ENCODE results near the gene ZNF335.

ZNF335 gene, protein sequence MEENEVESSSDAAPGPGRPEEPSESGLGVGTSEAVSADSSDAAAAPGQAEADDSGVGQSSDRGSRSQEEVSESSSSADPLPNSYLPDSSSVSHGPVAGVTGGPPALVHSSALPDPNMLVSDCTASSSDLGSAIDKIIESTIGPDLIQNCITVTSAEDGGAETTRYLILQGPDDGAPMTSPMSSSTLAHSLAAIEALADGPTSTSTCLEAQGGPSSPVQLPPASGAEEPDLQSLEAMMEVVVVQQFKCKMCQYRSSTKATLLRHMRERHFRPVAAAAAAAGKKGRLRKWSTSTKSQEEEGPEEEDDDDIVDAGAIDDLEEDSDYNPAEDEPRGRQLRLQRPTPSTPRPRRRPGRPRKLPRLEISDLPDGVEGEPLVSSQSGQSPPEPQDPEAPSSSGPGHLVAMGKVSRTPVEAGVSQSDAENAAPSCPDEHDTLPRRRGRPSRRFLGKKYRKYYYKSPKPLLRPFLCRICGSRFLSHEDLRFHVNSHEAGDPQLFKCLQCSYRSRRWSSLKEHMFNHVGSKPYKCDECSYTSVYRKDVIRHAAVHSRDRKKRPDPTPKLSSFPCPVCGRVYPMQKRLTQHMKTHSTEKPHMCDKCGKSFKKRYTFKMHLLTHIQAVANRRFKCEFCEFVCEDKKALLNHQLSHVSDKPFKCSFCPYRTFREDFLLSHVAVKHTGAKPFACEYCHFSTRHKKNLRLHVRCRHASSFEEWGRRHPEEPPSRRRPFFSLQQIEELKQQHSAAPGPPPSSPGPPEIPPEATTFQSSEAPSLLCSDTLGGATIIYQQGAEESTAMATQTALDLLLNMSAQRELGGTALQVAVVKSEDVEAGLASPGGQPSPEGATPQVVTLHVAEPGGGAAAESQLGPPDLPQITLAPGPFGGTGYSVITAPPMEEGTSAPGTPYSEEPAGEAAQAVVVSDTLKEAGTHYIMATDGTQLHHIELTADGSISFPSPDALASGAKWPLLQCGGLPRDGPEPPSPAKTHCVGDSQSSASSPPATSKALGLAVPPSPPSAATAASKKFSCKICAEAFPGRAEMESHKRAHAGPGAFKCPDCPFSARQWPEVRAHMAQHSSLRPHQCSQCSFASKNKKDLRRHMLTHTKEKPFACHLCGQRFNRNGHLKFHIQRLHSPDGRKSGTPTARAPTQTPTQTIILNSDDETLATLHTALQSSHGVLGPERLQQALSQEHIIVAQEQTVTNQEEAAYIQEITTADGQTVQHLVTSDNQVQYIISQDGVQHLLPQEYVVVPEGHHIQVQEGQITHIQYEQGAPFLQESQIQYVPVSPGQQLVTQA (N-terminal part only)

GRCh38 chr20:45971675-45972499, at the start of gene ZNF335:
Gene ZNF335, minus strand, starts transcription at chr20:45972203. Its CDS starts 793 bp downstream, at chr20:45971410.
- DNase-seq (ENCODE audit: low spot score): peak; percentile 99

DNA sequence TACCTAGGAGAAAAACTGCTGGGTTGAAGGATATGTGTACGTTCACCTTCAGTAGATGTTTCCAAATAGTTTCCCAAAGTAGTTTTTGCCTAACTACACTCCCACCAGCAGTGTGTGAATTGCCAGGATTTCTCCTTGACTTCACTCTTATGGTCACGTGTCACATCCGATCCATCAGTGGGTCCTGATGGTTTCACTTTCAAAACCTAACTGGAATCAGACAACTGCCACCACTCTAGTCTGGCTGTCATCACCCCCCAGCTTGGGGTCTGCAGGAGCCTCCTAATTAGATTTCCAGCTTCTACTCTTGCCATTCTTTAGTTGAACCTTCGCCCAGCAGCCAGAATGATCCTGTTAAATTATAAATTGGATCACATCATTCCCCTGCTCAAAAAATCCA, 48.6 kb upstream of the ZNF335 start:
- no peak for DNase-seq (ENCODE audit: low spot score)

- DNase-seq (ENCODE audit: low spot score): no peak
Observed at GRCh38 chr20:46018611-46019010, 46.6 kb upstream of the ZNF335 start.

DNA sequence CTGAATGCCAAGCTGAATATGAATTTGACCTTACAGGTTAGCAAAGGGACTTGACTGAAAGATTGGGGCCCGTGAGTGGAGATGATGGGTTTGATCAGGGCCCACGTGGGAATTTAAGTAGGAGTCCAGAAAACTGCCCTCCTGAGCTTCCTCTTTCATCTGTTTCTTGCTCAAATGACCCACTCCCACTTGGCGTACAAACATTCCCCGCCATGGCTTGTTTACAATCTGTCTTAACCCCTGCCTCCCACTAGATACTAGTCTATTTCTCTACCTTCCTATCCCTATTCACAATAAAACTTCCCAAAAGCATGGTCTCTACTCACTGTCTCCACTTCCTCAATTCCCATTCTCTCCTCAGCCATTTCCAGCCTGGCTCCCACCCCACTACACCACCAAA, 46.1 kb upstream of the ZNF335 start:
- no peak for DNase-seq (ENCODE audit: low spot score)

GRCh38 chr20:46017272-46017671, 45.3 kb upstream of the ZNF335 start:
- DNase-seq (ENCODE audit: low spot score): no peak

GRCh38 chr20:46014517-46015396, 42.8 kb upstream of the ZNF335 start:
- DNase-seq (ENCODE audit: low spot score): no peak

GRCh38 chr20:46013829-46014516, 42.0 kb upstream of the ZNF335 start:
- DNase-seq (ENCODE audit: low spot score): peak; percentile 82

GRCh38 chr20:46013322-46013828, 41.4 kb upstream of the ZNF335 start:
- DNase-seq (ENCODE audit: low spot score): no peak

GRCh38 chr20:46012921-46013320, 40.9 kb upstream of the ZNF335 start:
- no peak for DNase-seq (ENCODE audit: low spot score)

GRCh38 chr20:46011631-46012482, 39.9 kb upstream of the ZNF335 start:
- DNase-seq (ENCODE audit: low spot score): peak; percentile 41

DNA sequence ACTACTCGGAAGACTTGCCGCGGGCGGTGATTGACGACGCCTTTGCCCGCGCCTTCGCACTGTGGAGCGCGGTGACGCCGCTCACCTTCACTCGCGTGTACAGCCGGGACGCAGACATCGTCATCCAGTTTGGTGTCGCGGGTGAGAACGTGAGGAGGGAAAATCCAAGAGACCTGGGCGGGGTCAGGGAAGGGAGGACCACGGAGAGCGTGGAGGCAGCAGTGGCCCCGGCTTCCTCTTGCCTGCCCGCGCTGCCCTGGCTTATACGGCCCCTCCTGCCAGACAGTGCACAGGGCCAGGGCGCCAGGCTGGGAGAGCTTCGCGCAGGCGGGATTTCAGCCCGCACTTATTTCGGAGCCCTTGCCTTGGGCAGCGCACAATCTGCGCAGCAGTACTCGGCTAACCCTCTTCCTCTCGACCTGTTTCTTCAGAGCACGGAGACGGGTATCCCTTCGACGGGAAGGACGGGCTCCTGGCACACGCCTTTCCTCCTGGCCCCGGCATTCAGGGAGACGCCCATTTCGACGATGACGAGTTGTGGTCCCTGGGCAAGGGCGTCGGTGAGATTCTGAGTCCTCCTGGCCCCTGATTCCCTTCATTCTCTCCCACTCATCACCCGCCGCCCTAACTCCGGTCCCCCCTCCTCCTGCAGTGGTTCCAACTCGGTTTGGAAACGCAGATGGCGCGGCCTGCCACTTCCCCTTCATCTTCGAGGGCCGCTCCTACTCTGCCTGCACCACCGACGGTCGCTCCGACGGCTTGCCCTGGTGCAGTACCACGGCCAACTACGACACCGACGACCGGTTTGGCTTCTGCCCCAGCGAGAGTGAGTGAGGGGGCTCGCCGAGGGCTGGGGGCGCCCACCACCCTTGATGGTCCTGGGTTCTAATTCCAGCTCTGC, 38.7 kb upstream of the ZNF335 start:
- DNase-seq (ENCODE audit: low spot score): no peak

- DNase-seq (ENCODE audit: low spot score): no peak
Observed at GRCh38 chr20:46009816-46010215, 37.8 kb upstream of the ZNF335 start.

DNA sequence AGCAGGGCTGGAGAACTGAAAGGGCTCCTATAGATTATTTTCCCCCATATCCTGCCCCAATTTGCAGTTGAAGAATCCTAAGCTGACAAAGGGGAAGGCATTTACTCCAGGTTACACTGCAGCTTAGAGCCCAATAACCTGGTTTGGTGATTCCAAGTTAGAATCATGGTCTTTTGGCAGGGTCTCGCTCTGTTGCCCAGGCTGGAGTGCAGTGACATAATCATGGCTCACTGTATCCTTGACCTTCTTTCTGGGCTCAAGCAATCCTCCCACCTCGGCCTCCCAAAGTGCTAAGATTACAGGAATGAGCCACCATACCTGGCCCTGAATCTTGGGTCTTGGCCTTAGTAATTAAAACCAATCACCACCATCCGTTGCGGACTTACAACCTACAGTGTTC, 35.7 kb upstream of the ZNF335 start:
- no peak for DNase-seq (ENCODE audit: low spot score)

GRCh38 chr20:46006964-46007363, 35.0 kb upstream of the ZNF335 start:
- no peak for DNase-seq (ENCODE audit: low spot score)

DNA sequence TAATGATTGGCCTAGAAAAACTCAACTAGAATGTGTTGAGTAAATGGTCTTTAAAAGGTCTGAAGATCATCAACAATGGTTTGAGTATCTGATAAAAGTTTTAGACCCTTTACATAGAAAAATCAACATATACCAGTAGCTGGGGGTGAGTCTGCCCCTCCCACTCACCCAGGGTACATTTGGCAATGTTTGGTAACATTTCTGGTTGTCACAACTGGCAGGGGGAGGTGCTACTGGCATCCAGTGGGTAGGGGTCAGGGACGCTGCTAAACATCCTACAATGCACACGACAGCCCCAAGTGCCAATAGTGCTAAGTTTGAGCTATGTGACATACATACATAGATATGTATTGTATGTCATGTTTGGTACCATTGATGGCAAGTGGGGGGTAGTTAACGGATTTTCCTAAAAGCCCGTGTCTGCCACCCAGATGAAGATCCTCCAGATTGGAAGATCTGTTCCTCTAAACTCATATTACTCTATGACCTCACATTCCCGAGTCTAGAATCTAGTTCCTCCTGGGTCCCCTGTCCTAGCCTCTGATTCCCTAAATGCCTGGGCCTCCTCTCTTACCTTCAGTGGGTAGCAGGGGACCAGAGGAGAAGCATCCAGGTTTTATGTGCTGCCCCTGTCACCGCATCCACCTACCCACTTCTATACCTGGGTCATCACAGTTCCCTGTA, 34.2 kb upstream of the ZNF335 start:
- DNase-seq (ENCODE audit: low spot score): no peak

DNA sequence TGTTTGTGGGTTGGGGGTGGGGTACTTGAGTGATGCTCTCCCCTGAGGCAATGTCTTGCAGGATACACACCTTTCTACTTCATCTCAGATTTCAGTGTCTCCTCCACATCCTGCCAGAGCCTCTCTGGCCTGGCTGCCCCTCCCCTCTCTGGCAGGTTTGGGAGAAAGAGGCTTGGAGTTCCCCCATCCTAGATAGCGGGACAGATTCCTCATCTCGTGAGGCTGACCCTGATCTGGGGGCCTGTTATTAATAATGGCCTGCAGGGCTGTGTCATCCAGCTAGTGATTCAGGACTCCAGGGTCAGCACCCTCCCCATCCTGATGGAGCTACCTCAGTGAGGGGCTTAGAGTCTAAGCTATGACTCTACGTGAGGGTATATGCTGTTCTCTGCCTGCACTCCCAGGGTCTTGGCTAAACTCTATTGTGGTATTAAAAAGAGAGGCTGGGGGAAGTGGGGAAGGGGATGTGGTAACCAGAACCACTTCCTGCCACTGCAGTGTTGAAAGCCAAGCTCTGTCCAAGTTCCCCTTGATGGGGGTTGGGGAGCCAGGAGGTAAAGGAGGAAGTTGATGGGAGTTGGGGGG, 33.0 kb upstream of the ZNF335 start:
- DNase-seq (ENCODE audit: low spot score): no peak

All from AG20443 (cell line).